ENCODE data around the gene FAM8A1. TPM values are rescaled to one million over a fixed set of nuclear protein-coding genes. Genes with fewer than 3 reads are reported as not detected.

FAM8A1 gene
- total RNA-seq, 5 donors from 2014 or later (not counting 1 experiment from before 2014, with no cell fraction given), result 16.1 to 21.8 (median 16.7) TPM

DNA sequence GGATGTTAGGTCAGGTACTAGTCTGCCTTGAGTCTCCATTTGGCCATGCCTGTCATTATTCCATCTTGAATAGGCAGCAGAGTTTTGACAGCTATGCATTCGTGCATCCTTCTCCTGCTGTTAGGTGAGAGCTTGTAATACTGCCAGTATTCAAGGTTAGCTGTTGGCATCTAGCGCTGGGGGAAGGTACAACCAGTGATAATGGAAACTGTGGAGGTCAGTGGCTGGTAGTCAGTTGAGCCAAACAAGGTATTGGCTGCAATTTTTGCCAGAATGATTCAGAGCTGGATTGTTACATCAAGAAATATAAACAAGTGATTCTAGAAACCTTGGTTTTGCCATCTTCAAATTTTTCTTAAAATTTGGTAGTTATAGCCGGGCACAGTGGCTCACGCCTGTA lies 6.5 kb downstream of the FAM8A1 start:
- no peak overlapping the region for H3K4me3 Mint-ChIP-seq
- ChIA-PET CTCF (interaction anchor here in 1 of 2 donors (0.5 kb wide), 1 partner anchor 991 kb away, joined by 10 read pairs; no protein-coding TSS in a partner anchor), POLR2A (no interaction called here)
- ATAC-seq (replicated peaks in 1 of 4), result no peak
- H3K9me3 Mint-ChIP-seq, result no peaks in the 10 kb centered on the region
- peaks cover 0 to 30% of the 10 kb centered on the region in 2 donors for H3K36me3 ChIP-seq (ENCODE audit: control insufficient read depth in 2 of 2, extremely low read depth in 1 of 2, insufficient read depth in 1 of 2, low read length in 1 of 2)
- peaks cover 30 to 40% (median 34%) of the 10 kb centered on the region in 3 donors for H3K4me1 Mint-ChIP-seq
- H3K4me3 ChIP-seq (ENCODE audit: control insufficient read depth in 1 of 2, extremely low read depth in 1 of 2, low read length in 1 of 2), result no peak overlapping the region
- H3K27ac Mint-ChIP-seq, result peak overlapping the region; percentile 66 to 74
- H3K4me1 ChIP-seq (ENCODE audit: control insufficient read depth in 1 of 2, extremely low read depth in 1 of 2, insufficient read depth in 2 of 2, low read length in 2 of 2), result peaks cover 11 to 16% of the 10 kb centered on the region in 2 experiments
- DNase-seq, result no peak
- WGBS (ENCODE audit: insufficient coverage), result 98% methylated on average over 4 of the region's 4 CpGs
- H3K36me3 Mint-ChIP-seq, result peaks cover 25% of the 10 kb centered on the region
- no peaks in the 10 kb centered on the region for H3K9me3 ChIP-seq
- H3K27ac ChIP-seq (ENCODE audit: low read length), result no peak overlapping the region
- no peaks in the 10 kb centered on the region for H3K27me3 Mint-ChIP-seq
- no peaks in the 10 kb centered on the region for H3K27me3 ChIP-seq (replicated peaks in 1 of 2; ENCODE audit: control insufficient read depth in 2 of 2, extremely low read depth in 1 of 2, insufficient read depth in 2 of 2, low read length in 1 of 2)

DNA sequence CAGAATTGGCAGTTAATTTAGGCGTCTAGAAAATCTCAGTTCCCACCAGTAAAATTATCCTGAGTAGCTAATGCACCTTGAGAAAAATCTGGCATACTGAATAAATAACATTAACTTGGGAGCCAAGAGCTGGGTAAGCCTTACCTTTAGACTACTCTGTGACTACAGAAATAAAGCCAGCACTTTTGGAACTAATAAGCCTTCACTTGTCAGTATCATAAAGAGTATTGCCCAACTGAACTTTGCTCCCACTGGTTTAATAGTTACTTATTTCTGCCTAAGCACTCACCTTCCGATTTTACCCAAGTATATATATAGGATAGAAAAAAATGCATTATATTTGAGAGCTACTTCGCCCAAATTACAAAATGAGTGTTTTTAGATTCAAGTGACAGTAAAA lies 10.7 kb downstream of the FAM8A1 start:
- CTCF ChIA-PET, result interaction anchor here in 1 of 2 donors (0.5 kb wide), 1 partner anchor 11 kb away, joined by 14 read pairs; the partner anchor contains the start of gene FAM8A1
- H3K9me3 ChIP-seq, result no peaks in the 10 kb centered on the region
- no peak for DNase-seq
- H3K36me3 ChIP-seq (ENCODE audit: control insufficient read depth in 2 of 2, extremely low read depth in 1 of 2, insufficient read depth in 1 of 2, low read length in 1 of 2), result peaks cover 0 to 32% of the 10 kb centered on the region in 2 donors
- no peaks in the 10 kb centered on the region for H3K9me3 Mint-ChIP-seq
- WGBS (ENCODE audit: insufficient coverage), result no CpG with 5 or more reads among the region's 3 CpGs
- no peaks in the 10 kb centered on the region for H3K27me3 ChIP-seq (replicated peaks in 1 of 2; ENCODE audit: control insufficient read depth in 2 of 2, extremely low read depth in 1 of 2, insufficient read depth in 2 of 2, low read length in 1 of 2)
- no peak overlapping the region for H3K27ac ChIP-seq (ENCODE audit: low read length)
- no peak for ATAC-seq (replicated peaks in 1 of 4)
- POLR2A ChIA-PET, result no interaction called here
- H3K4me3 ChIP-seq (ENCODE audit: control insufficient read depth in 1 of 2, extremely low read depth in 1 of 2, low read length in 1 of 2), result no peak overlapping the region
- no peak overlapping the region for H3K4me3 Mint-ChIP-seq
- peak overlapping the region in 1 of 2 donors; percentile 40 for H3K27ac Mint-ChIP-seq
- peaks cover 27% of the 10 kb centered on the region for H3K36me3 Mint-ChIP-seq
- peaks cover 0 to 8% (median 6%) of the 10 kb centered on the region in 3 donors for H3K4me1 Mint-ChIP-seq
- no peaks in the 10 kb centered on the region for H3K4me1 ChIP-seq (ENCODE audit: control insufficient read depth in 1 of 2, extremely low read depth in 1 of 2, insufficient read depth in 2 of 2, low read length in 2 of 2)
- H3K27me3 Mint-ChIP-seq, result no peaks in the 10 kb centered on the region

DNA sequence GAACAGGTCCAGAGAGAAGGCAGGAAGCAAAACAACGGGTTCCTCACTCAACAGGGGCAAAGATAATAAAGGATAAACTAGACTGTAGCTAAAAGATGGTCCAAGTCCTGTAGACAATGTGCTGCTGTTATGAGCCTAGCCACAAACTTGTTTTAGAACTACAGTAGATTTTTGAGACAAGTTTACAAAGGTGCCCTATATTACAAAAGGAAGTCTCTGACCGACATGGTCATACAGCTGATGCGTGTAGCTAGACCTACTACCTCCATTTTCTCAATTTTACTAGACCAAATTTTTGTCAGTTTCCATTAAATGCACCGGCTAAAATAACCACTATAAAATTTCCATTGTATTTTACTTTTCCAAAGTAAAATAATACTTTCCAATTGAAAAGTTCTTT lies 11.9 kb downstream of the FAM8A1 start:
- no peaks in the 10 kb centered on the region for H3K27me3 ChIP-seq (replicated peaks in 1 of 2; ENCODE audit: control insufficient read depth in 2 of 2, extremely low read depth in 1 of 2, insufficient read depth in 2 of 2, low read length in 1 of 2)
- no peaks in the 10 kb centered on the region for H3K9me3 ChIP-seq
- ChIA-PET CTCF (no interaction called here), POLR2A (interaction anchor here (0.6 to 1.3 kb wide), 2 partner anchors 9 to 17 kb away, joined by 3 to 5 read pairs; no protein-coding TSS in a partner anchor)
- no peaks in the 10 kb centered on the region for H3K9me3 Mint-ChIP-seq
- WGBS (ENCODE audit: insufficient coverage), result 63% methylated on average over 2 of the region's 4 CpGs
- H3K27ac Mint-ChIP-seq, result peak overlapping the region; percentile 16 to 84
- H3K27me3 Mint-ChIP-seq, result no peaks in the 10 kb centered on the region
- DNase-seq (no peak), ATAC-seq (replicated peaks in 1 of 4) (no peak)
- H3K4me1 Mint-ChIP-seq, result peaks cover 0 to 4% (median 2%) of the 10 kb centered on the region in 3 donors
- no peak overlapping the region for H3K4me3 ChIP-seq (ENCODE audit: control insufficient read depth in 1 of 2, extremely low read depth in 1 of 2, low read length in 1 of 2)
- no peaks in the 10 kb centered on the region for H3K4me1 ChIP-seq (ENCODE audit: control insufficient read depth in 1 of 2, extremely low read depth in 1 of 2, insufficient read depth in 2 of 2, low read length in 2 of 2)
- no peak overlapping the region for H3K4me3 Mint-ChIP-seq
- H3K36me3 Mint-ChIP-seq, result peaks cover 30% of the 10 kb centered on the region
- peak overlapping the region; percentile 3 for H3K27ac ChIP-seq (ENCODE audit: low read length)
- peaks cover 3 to 36% of the 10 kb centered on the region in 2 donors for H3K36me3 ChIP-seq (ENCODE audit: control insufficient read depth in 2 of 2, extremely low read depth in 1 of 2, insufficient read depth in 1 of 2, low read length in 1 of 2)

DNA sequence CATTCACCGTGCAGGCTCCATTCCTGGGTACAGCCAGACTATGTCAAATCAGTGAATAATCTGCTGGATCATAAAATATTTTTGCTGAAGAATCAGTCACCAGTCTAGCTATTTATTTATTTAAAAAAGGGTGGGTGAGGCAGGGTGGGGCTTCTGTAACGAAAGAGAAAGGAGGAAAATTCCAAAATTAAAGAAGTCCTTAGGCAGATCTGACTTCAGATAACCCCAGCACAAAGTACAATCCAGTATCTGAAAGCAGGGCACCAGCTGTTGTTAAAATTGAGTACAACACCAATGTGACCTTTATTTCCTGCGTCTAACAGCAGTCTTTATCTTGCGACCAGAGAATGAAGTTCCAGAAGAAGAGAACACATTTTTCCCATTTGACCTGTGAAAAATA lies 15.7 kb downstream of the FAM8A1 start:
- WGBS (ENCODE audit: insufficient coverage), result 100% methylated on average over 1 of the region's 4 CpGs
- no peak overlapping the region for H3K27ac ChIP-seq (ENCODE audit: low read length)
- no peaks in the 10 kb centered on the region for H3K9me3 ChIP-seq
- CTCF ChIA-PET, result interaction anchor here (0.6 kb wide), 2 partner anchors 30 to 699 kb away, joined by 3 read pairs; no protein-coding TSS in a partner anchor
- POLR2A ChIA-PET, result interaction anchor here in 1 of 2 donors (0.6 kb wide), 1 partner anchor 83 kb away, joined by 11 read pairs; no protein-coding TSS in a partner anchor
- no peak overlapping the region for H3K4me3 Mint-ChIP-seq
- H3K4me1 ChIP-seq (ENCODE audit: control insufficient read depth in 1 of 2, extremely low read depth in 1 of 2, insufficient read depth in 2 of 2, low read length in 2 of 2), result peaks cover 0 to 2% of the 10 kb centered on the region in 2 experiments
- ATAC-seq (replicated peaks in 1 of 4) (no peak), DNase-seq (no peak)
- no peak overlapping the region for H3K27ac Mint-ChIP-seq
- H3K27me3 ChIP-seq (replicated peaks in 1 of 2; ENCODE audit: control insufficient read depth in 2 of 2, extremely low read depth in 1 of 2, insufficient read depth in 2 of 2, low read length in 1 of 2), result no peaks in the 10 kb centered on the region
- H3K36me3 Mint-ChIP-seq, result peaks cover 48% of the 10 kb centered on the region
- H3K27me3 Mint-ChIP-seq, result no peaks in the 10 kb centered on the region
- H3K36me3 ChIP-seq (ENCODE audit: control insufficient read depth in 2 of 2, extremely low read depth in 1 of 2, insufficient read depth in 1 of 2, low read length in 1 of 2), result peaks cover 5 to 42% of the 10 kb centered on the region in 2 donors
- H3K4me1 Mint-ChIP-seq, result peaks cover 8 to 16% (median 12%) of the 10 kb centered on the region in 3 donors
- H3K4me3 ChIP-seq (ENCODE audit: control insufficient read depth in 1 of 2, extremely low read depth in 1 of 2, low read length in 1 of 2), result no peak overlapping the region
- H3K9me3 Mint-ChIP-seq, result no peaks in the 10 kb centered on the region

DNA sequence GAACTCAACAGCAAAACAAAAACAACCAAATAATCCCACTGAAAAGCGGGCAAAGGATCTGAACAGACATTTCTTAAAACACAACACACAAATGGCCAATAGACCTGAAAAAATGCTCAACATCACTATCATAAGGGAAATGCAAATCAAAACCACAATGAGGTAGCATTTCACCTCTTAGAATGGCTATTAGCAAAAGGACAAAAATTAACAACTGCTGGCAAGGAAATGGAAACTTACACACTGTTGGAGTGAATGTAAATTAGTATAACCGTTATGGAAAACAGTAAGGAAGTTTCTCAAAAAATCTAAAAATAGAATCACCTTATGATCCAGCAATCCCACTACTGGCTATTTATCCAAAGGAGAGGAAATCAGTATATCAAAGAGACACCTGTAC lies 20.9 kb downstream of the FAM8A1 start:
- ChIA-PET POLR2A (no interaction called here), CTCF (interaction anchor here (0.9 to 1.0 kb wide), 2 partner anchors 20 to 81 kb away, joined by 3 read pairs; no protein-coding TSS in a partner anchor)
- Mint-ChIP-seq H3K27ac (peak overlapping the region; percentile 5 to 56), H3K4me3 (no peak overlapping the region), H3K9me3 (no peaks in the 10 kb centered on the region), H3K36me3 (peaks cover 59% of the 10 kb centered on the region), H3K27me3 (no peaks in the 10 kb centered on the region), H3K4me1 (peaks cover 12 to 24% (median 16%) of the 10 kb centered on the region in 3 donors)
- ATAC-seq (replicated peaks in 1 of 4), result no peak
- 100% methylated on average over 1 of the region's 2 CpGs for WGBS (ENCODE audit: insufficient coverage)
- H3K4me1 ChIP-seq (ENCODE audit: control insufficient read depth in 1 of 2, extremely low read depth in 1 of 2, insufficient read depth in 2 of 2, low read length in 2 of 2), result peaks cover 0 to 2% of the 10 kb centered on the region in 2 experiments
- DNase-seq, result no peak
- H3K9me3 ChIP-seq, result no peaks in the 10 kb centered on the region
- no peak overlapping the region for H3K4me3 ChIP-seq (ENCODE audit: control insufficient read depth in 1 of 2, extremely low read depth in 1 of 2, low read length in 1 of 2)
- no peak overlapping the region for H3K27ac ChIP-seq (ENCODE audit: low read length)
- H3K36me3 ChIP-seq (ENCODE audit: control insufficient read depth in 2 of 2, extremely low read depth in 1 of 2, insufficient read depth in 1 of 2, low read length in 1 of 2), result peaks cover 5 to 59% of the 10 kb centered on the region in 2 donors
- no peaks in the 10 kb centered on the region for H3K27me3 ChIP-seq (replicated peaks in 1 of 2; ENCODE audit: control insufficient read depth in 2 of 2, extremely low read depth in 1 of 2, insufficient read depth in 2 of 2, low read length in 1 of 2)

DNA sequence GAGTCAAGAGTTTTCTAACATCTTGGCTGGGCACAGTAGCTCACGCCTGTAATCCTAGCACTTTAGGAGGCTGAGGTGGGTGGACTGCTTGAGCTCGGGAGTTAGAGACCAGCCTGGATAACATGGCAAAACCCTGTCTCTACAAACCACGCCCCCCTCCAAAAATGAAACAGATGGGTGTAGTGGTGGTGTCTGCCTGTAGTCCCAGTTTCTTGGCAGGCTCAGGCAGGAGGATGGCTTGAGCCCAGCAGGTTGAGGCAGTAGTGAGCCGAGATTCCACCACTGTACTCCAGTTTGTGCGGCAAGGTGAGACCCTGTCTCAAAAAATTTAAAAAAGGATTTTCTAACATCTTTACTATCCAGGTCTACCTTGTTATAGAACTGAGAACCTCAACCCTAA lies 22.0 kb downstream of the FAM8A1 start:
- peaks cover 0 to 2% of the 10 kb centered on the region in 2 experiments for H3K4me1 ChIP-seq (ENCODE audit: control insufficient read depth in 1 of 2, extremely low read depth in 1 of 2, insufficient read depth in 2 of 2, low read length in 2 of 2)
- no peak overlapping the region for H3K27ac ChIP-seq (ENCODE audit: low read length)
- peaks cover 14 to 24% (median 16%) of the 10 kb centered on the region in 3 donors for H3K4me1 Mint-ChIP-seq
- no peak overlapping the region for H3K4me3 Mint-ChIP-seq
- peaks cover 2 to 60% of the 10 kb centered on the region in 2 donors for H3K36me3 ChIP-seq (ENCODE audit: control insufficient read depth in 2 of 2, extremely low read depth in 1 of 2, insufficient read depth in 1 of 2, low read length in 1 of 2)
- H3K9me3 ChIP-seq, result no peaks in the 10 kb centered on the region
- ATAC-seq (replicated peaks in 1 of 4), result no peak
- H3K4me3 ChIP-seq (ENCODE audit: control insufficient read depth in 1 of 2, extremely low read depth in 1 of 2, low read length in 1 of 2), result no peak overlapping the region
- peaks cover 52% of the 10 kb centered on the region for H3K36me3 Mint-ChIP-seq
- peak overlapping the region in 1 of 2 donors; percentile 28 for H3K27ac Mint-ChIP-seq
- H3K9me3 Mint-ChIP-seq, result no peaks in the 10 kb centered on the region
- no peak for DNase-seq
- no peaks in the 10 kb centered on the region for H3K27me3 Mint-ChIP-seq
- H3K27me3 ChIP-seq (replicated peaks in 1 of 2; ENCODE audit: control insufficient read depth in 2 of 2, extremely low read depth in 1 of 2, insufficient read depth in 2 of 2, low read length in 1 of 2), result no peaks in the 10 kb centered on the region
- ChIA-PET POLR2A (no interaction called here), CTCF (interaction anchor here (0.6 to 0.8 kb wide), 2 partner anchors 21 kb away, joined by 4 to 6 read pairs; no protein-coding TSS in a partner anchor)
- 83% methylated on average over 1 of the region's 5 CpGs for WGBS (ENCODE audit: insufficient coverage)

All from T-cell (primary cell).